HG02642 (cell line): ENCODE results near the gene NDUFB8.

Source experiments
- ATAC-seq: cut with Tn5 transposase; IDR thresholded peaks from one replicate; pipeline ENCODE4 v1.9.1; 2021; ENCODE audit warnings: mild to moderate bottlenecking; ENCODE audit not compliant: unreplicated experiment, poor library complexity

Gene NDUFB8

DNA sequence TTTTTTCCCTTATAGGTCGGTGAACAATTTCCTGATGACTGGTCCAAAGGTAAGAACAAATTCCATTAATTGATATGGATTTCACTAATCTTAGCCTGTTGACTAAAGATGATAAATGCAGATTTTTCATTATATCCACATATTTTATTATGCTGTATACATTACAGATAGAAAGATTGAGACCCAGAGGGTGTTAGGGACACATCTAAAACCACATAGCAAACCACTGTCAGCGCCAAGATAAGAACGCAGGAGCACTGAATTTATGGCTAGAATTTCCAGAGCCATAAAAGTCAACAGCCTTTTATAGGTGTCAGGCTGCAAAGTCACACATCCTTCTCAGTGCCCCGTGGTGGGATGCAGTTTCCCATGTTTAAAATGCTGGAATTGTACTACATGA lies 50.6 kb downstream of the NDUFB8 start:
- no peak for ATAC-seq

DNA sequence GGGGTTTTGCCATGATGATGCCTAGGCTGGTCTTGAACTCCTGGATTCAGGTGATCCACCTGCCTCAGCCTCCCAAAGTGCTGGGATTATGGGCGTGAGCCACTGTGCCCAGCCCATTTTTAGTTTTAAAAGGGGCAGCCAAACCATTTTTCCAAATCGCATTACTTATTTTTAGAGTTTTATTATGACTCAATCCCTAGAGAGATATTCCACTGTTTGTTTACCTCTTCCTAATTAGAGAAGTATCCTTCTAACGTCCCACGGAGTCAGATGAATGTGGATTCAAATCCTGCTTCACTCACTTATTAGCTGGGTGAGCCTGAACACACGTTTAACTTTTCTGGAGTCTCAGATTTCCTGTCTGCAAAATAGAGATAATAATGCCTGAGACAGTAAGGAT lies 51.7 kb downstream of the NDUFB8 start:
- no peak for ATAC-seq
